ENCODE data around the gene CCDC201. TPM values are rescaled to one million over a fixed set of nuclear protein-coding genes. Genes with fewer than 3 reads are reported as not detected.

Gene CCDC201
- total RNA-seq, 2 donors from 2014 or later, result not detected

DNA sequence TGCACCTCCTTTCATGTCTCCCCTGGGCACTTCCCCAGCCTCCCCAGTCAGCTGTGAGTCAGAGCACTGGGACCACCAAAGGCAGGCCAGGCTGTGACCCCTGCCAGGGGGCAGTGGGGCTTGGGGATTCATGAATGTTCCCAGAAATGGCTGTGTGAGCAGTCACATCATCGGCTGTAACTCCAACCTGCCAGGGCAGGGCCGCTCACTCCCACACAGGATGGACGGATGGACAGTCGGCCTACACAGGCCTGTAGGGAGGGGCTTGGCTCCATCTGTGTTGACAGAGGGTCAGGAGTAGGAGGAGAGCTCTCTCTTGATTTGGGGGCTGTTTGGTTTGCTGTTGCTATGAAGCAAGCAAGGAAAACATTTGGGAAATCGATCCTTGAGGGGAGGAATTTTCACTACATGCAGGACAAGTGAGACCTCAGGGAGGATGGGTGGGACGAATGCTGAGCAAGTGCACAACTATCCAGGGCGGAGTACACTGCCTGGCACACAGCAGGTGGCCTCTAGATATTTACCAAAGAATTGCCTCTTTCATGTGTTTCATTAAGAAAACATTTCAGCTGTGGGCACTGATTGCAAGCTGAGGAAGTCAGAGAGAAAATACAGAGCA is 12.5 kb upstream of the CCDC201 start:
- ATAC-seq (no peak), DNase-seq (ENCODE audit: low spot score in 2 of 2) (no peak)
- Mint-ChIP-seq H3K9me3 (no peaks in the 10 kb centered on the region), H3K27ac (no peak overlapping the region), H3K36me3 (no peaks in the 10 kb centered on the region)

DNA sequence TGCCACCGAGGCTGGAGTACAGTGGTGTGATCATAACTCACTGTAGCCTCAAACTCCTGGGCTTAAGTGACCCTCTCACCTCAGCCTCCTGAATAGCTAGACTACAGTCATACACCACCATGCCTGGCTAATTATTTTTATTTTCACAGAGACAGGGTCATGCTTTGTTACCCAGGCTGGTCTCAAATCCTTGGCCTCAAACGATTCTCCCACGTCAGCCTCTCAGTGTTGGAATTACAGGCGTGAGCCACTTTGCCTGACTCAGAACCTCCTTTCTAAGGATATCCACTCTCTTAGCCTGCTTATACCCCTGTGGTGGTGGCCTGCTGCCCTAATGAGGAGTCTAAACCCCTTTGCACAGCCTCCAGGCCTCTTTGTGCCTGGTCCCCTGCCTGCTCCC is 11.3 kb upstream of the CCDC201 start:
- ATAC-seq (no peak), DNase-seq (ENCODE audit: low spot score in 2 of 2) (no peak)
- Mint-ChIP-seq H3K27ac (no peak overlapping the region), H3K36me3 (no peaks in the 10 kb centered on the region), H3K9me3 (peaks cover 0 to 2% of the 10 kb centered on the region in 2 donors)

DNA sequence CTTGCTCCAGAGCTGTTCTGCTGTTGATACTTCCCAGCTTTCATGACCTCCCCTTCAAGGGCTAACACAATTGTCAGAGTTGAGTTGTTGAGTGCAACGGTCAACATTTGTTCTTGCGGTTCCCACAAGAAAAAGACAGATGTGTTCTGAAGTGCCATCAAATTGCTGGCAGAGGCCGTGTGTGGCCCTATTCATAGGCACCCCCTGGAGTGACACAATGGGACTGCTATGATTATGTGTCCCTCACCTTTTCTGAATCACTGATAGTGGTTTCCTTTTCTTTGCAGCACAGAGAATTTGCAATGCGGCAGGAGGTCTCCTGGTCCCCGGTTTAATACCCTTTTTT is 9.6 kb upstream of the CCDC201 start:
- Mint-ChIP-seq H3K36me3 (no peaks in the 10 kb centered on the region), H3K9me3 (peaks cover 0 to 6% of the 10 kb centered on the region in 2 donors), H3K27ac (no peak overlapping the region)
- no peak for DNase-seq (ENCODE audit: low spot score in 2 of 2)
- no peak for ATAC-seq

GRCh38 chr7:45881759-45882464 is 9.0 kb upstream of the CCDC201 start:
- ATAC-seq (no peak), DNase-seq (ENCODE audit: low spot score in 2 of 2) (no peak)
- no peak overlapping the region for H3K27ac Mint-ChIP-seq
- peaks cover 4% of the 10 kb centered on the region in 2 donors for H3K36me3 Mint-ChIP-seq
- H3K9me3 Mint-ChIP-seq, result peaks cover 5 to 10% of the 10 kb centered on the region in 2 donors

DNA sequence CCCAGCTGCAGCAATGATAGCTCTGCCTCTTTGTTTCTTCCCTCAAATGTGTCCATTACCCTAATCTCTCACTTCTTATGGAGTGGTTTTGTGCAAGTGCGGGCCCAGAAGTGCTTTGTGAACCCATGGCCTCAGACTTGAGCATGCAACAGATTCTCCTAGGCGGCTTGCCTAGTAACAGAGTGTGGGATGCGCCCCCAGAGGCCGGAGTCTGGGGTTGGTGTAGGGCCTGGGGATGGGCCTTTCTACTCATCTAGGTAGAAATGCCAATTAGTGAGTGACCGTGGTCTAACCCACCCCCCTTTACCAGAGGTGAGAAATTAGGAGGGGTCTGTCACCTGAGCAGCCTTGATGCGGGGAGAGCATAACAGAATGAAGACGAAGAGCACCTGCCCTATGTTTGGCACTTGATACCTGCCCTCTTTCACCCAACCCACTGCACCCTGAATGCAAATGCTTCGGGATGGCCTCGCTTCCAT is 8.4 kb upstream of the CCDC201 start:
- H3K36me3 Mint-ChIP-seq, result peaks cover 4% of the 10 kb centered on the region in 2 donors
- H3K9me3 Mint-ChIP-seq, result peaks cover 6 to 10% of the 10 kb centered on the region in 2 donors
- H3K27ac Mint-ChIP-seq, result no peak overlapping the region
- no peak for DNase-seq (ENCODE audit: low spot score in 2 of 2)
- no peak for ATAC-seq

- DNase-seq (ENCODE audit: low spot score in 2 of 2), result no peak
- H3K27ac Mint-ChIP-seq, result no peak overlapping the region
- H3K9me3 Mint-ChIP-seq, result peaks cover 6 to 10% of the 10 kb centered on the region in 2 donors
- peaks cover 4% of the 10 kb centered on the region in 2 donors for H3K36me3 Mint-ChIP-seq
- ATAC-seq, result no peak
Observed at GRCh38 chr7:45880433-45880860, 7.6 kb upstream of the CCDC201 start.

GRCh38 chr7:45878457-45879144 is 5.7 kb upstream of the CCDC201 start:
- DNase-seq (ENCODE audit: low spot score in 2 of 2), result no peak
- no peak overlapping the region for H3K27ac Mint-ChIP-seq

GRCh38 chr7:45876519-45876918 is 3.6 kb upstream of the CCDC201 start:
- peaks cover 4% of the 10 kb centered on the region in 2 donors for H3K36me3 Mint-ChIP-seq
- H3K27ac Mint-ChIP-seq, result no peak overlapping the region
- DNase-seq (ENCODE audit: low spot score in 2 of 2) (no peak), ATAC-seq (no peak)
- peaks cover 6 to 10% of the 10 kb centered on the region in 2 donors for H3K9me3 Mint-ChIP-seq

More at GRCh38 chr7:45878457-45879144, 5.7 kb upstream of the CCDC201 start:
- peaks cover 6 to 10% of the 10 kb centered on the region in 2 donors for H3K9me3 Mint-ChIP-seq
- no peak for ATAC-seq
- peaks cover 4% of the 10 kb centered on the region in 2 donors for H3K36me3 Mint-ChIP-seq

- Mint-ChIP-seq H3K9me3 (peaks cover 6 to 10% of the 10 kb centered on the region in 2 donors), H3K36me3 (peaks cover 4% of the 10 kb centered on the region in 2 donors), H3K27ac (no peak overlapping the region)
- DNase-seq (ENCODE audit: low spot score in 2 of 2) (no peak), ATAC-seq (no peak)
Observed at GRCh38 chr7:45874408-45875131, 1.7 kb upstream of the CCDC201 start.

GRCh38 chr7:45873355-45873754 is 473 bp upstream of the CCDC201 start:
- Mint-ChIP-seq H3K9me3 (peaks cover 4 to 6% of the 10 kb centered on the region in 2 donors), H3K27ac (no peak overlapping the region), H3K36me3 (peaks cover 4% of the 10 kb centered on the region in 2 donors)
- DNase-seq (ENCODE audit: low spot score in 2 of 2) (no peak), ATAC-seq (no peak)

- peaks cover 4 to 5% of the 10 kb centered on the region in 2 donors for H3K9me3 Mint-ChIP-seq
- H3K36me3 Mint-ChIP-seq, result peaks cover 4% of the 10 kb centered on the region in 2 donors
- H3K27ac Mint-ChIP-seq, result no peak overlapping the region
- ATAC-seq (no peak), DNase-seq (ENCODE audit: low spot score in 2 of 2) (no peak)
Observed at GRCh38 chr7:45872116-45873034, 507 bp downstream of the CCDC201 start.

- Mint-ChIP-seq H3K27ac (no peak overlapping the region), H3K36me3 (no peaks in the 10 kb centered on the region), H3K9me3 (no peaks in the 10 kb centered on the region)
- DNase-seq (ENCODE audit: low spot score in 2 of 2) (no peak), ATAC-seq (no peak)
Observed at GRCh38 chr7:45869426-45869825, 3.5 kb downstream of the CCDC201 start.

DNA sequence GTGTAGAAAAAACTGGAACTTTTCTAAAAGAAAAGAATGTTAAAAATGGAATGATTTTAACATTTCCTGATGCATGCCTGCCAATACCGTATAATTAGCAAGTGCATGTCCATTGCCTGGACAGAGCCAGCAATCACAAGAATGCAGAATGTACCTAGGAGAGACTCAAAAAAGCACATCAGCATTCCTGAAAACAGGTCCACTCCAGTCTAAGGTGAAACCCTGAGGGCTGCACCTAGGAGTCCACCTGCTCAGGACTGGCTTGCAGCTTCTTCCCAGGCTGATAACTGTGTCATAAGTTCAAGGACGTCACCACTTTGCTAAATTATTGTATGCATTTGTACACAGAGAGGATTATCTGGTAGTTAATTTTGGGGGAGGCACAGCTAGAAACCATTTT is 5.4 kb downstream of the CCDC201 start:
- H3K9me3 Mint-ChIP-seq, result no peaks in the 10 kb centered on the region
- ATAC-seq (no peak), DNase-seq (ENCODE audit: low spot score in 2 of 2) (no peak)
- no peak overlapping the region for H3K27ac Mint-ChIP-seq
- H3K36me3 Mint-ChIP-seq, result no peaks in the 10 kb centered on the region

DNA sequence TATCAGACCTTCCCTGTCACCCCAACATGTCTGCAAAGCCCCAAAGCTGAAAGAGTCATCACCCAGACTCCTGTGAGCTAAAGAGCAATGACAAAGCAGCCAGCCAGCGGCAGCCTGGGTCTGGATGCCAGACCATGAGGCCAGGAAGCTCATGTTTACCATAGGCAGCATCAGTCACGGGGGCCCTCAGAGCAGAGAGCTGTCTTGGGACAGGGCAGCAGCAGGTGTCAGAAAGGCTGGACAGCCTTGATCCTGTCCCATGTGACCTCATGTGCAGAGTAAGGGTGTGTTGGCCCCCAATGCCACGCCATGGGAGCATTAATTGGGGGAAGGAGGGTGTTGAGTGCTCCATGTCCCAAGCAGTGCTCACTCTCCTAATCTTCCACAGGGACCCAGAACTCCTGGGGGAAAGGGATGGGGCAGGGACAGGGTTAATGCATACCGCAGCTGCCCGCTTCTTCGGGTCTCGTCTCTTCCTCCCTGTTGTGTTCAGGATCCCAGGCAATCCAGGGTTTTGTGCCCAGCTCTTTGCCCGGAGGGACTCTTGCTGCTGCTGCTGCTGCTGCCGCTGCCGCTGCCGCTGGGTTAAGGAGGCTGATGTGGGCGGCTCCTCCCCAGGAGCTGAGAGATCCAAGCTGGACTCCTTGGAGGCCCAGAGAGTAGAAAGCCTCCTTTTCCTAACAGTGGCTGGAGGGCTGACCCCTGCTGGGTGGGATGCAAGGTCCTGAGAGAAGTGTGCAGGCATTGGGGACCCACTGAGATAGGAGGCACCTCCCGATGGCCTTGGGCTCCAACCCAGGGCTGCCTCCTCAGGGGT is 7.1 kb downstream of the CCDC201 start:
- Mint-ChIP-seq H3K36me3 (no peaks in the 10 kb centered on the region), H3K9me3 (no peaks in the 10 kb centered on the region), H3K27ac (no peak overlapping the region)
- no peak for DNase-seq (ENCODE audit: low spot score in 2 of 2)
- ATAC-seq, result no peak

GRCh38 chr7:45863715-45864114 is 9.2 kb downstream of the CCDC201 start:
- ATAC-seq (no peak), DNase-seq (ENCODE audit: low spot score in 2 of 2) (no peak)
- no peak overlapping the region for H3K27ac Mint-ChIP-seq
- H3K9me3 Mint-ChIP-seq, result no peaks in the 10 kb centered on the region
- no peaks in the 10 kb centered on the region for H3K36me3 Mint-ChIP-seq
